NT2/D1 (cell line): ENCODE results near the gene FBP2.

ENCODE experiments used
- DNase-seq: peaks from one replicate; pipeline ENCODE4 v3.0.0-alpha.2; 2011; ENCODE audit warnings: low read depth, low spot score
- H3K27me3 ChIP-seq: 2 replicates; pipeline ENCODE4 v1.6.0; 2011; ENCODE audit warnings: mild to moderate bottlenecking; ENCODE audit not compliant: insufficient read length, insufficient read depth
- H3K36me3 ChIP-seq: 2 replicates; pipeline ENCODE4 v1.6.1; 2011; ENCODE audit warnings: mild to moderate bottlenecking, low read length, mixed read lengths; ENCODE audit not compliant: insufficient read depth, insufficient read length
- H3K4me1 ChIP-seq: 2 replicates; pipeline ENCODE4 v1.5.1; 2011; ENCODE audit not compliant: insufficient read depth, insufficient read length
- H3K4me3 ChIP-seq: 2 replicates; pipeline ENCODE4 v1.5.1; 2011; ENCODE audit warnings: low read depth; ENCODE audit not compliant: insufficient read length
- H3K9ac ChIP-seq: 2 replicates; pipeline ENCODE4 v1.6.0; 2011; ENCODE audit warnings: low read depth; ENCODE audit not compliant: insufficient read length
- H3K9me3 ChIP-seq: 2 replicates; pipeline ENCODE4 v1.5.1; 2011; ENCODE audit warnings: mild to moderate bottlenecking, low read length; ENCODE audit not compliant: insufficient read depth
- SUZ12 ChIP-seq: IDR thresholded peaks from 2 replicates; pipeline ENCODE4 v1.6.1; 2011; ENCODE audit not compliant: insufficient read length, insufficient read depth; ENCODE audit errors: extremely low read depth
- YY1 ChIP-seq: IDR thresholded peaks from 2 replicates; pipeline ENCODE4 v1.6.1; 2011; ENCODE audit not compliant: insufficient read length, insufficient read depth
- ZNF274 ChIP-seq: IDR thresholded peaks from 2 replicates; pipeline ENCODE4 v1.6.1; 2011; ENCODE audit warnings: mild to moderate bottlenecking, low read depth, low read length

Gene FBP2

DNA sequence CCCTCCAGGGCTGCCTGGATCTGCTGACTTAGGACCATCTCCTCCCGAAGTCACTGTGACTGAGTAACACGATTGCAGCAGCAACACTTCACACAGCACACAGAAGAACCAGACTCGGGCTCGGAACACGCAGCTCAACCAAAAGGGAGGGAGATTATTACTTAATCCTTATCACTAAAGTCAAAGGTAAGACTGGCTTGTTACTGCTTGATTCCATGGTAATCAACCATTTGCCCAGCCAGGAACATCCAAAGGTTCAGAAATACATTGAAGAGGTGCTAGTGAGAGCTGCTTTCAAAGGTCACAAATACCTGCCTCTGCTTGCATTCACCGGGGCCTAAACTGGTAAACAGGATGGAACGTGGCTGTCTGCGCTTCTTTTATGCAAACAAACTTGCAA lies 38.0 kb upstream of the FBP2 start:
- DNase-seq = no peak
- Histone ChIP-seq H3K4me1 (peaks cover 6% of the 10 kb centered on the region), H3K4me3 (no peak overlapping the region), H3K36me3 (no peaks in the 10 kb centered on the region), H3K9me3 (no peaks in the 10 kb centered on the region), H3K9ac (no peak overlapping the region), H3K27me3 (peaks cover 17% of the 10 kb centered on the region)
- TF ChIP-seq YY1 = no peak
- no peak for TF ChIP-seq ZNF274
- TF ChIP-seq SUZ12 = no peak

DNA sequence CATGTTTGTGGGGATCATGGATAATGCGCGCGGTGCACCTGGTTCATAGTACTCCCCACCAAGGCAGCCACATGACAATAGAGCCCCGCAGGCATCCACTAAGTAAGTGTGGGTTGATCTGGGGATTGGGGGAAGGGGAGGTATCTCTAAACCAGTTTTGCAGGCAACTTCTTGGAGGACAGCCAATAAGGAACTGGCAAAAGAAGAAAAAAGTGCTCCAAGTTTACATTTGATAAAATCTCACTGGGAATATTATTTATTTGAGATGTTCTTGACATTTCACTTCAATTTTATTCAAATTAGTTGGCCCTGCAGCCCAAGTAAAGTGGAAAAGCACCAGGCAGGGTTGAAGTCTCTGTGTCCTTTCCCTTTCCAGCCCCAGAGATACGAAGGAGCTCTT lies 37.2 kb upstream of the FBP2 start:
- no peak for DNase-seq
- Histone ChIP-seq H3K27me3 (peaks cover 9% of the 10 kb centered on the region), H3K4me1 (peaks cover 6% of the 10 kb centered on the region), H3K4me3 (no peak overlapping the region), H3K9ac (no peak overlapping the region), H3K9me3 (no peaks in the 10 kb centered on the region), H3K36me3 (no peaks in the 10 kb centered on the region)
- TF ChIP-seq YY1 (no peak), ZNF274 (no peak), SUZ12 (no peak)

DNA sequence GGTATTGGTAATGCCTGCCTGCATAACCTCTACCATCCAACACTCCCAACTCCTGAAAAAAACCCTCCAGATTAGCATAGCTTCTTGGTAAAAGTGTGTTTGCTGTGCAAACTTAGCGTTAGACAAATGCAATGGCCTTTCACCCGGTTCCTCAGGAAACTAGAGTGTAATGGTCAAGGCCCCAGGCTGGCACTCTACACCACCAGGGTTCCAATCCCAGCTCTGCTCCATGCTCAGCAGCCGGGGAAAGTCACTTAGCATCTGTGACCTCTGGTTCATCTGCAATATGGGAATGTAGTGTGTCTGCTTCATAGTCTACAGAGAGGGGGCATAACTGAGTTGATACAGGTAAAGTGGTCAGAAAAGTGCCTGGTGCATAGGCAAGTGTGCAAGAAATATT lies 36.7 kb upstream of the FBP2 start:
- no peaks in the 10 kb centered on the region for H3K9me3 ChIP-seq
- H3K4me1 ChIP-seq = peaks cover 6% of the 10 kb centered on the region

GRCh38 chr9:94627287-94627686 lies 33.7 kb upstream of the FBP2 start:
- no peak overlapping the region for H3K4me3 ChIP-seq
- no peak for DNase-seq
- peaks cover 6% of the 10 kb centered on the region for H3K4me1 ChIP-seq
- H3K9me3 ChIP-seq = no peaks in the 10 kb centered on the region
- no peaks in the 10 kb centered on the region for H3K36me3 ChIP-seq
- H3K9ac ChIP-seq = no peak overlapping the region
- TF ChIP-seq ZNF274 (no peak), SUZ12 (no peak), YY1 (no peak)
- H3K27me3 ChIP-seq = no peaks in the 10 kb centered on the region

More for the DNA sequence above, 36.7 kb upstream of the FBP2 start:
- DNase-seq = no peak
- no peak for TF ChIP-seq SUZ12
- TF ChIP-seq YY1 = no peak
- no peak for TF ChIP-seq ZNF274
- Histone ChIP-seq H3K36me3 (no peaks in the 10 kb centered on the region), H3K9ac (no peak overlapping the region), H3K27me3 (peaks cover 4% of the 10 kb centered on the region), H3K4me3 (no peak overlapping the region)

- no peaks in the 10 kb centered on the region for H3K27me3 ChIP-seq
- DNase-seq = no peak
- no peaks in the 10 kb centered on the region for H3K9me3 ChIP-seq
- peaks cover 3% of the 10 kb centered on the region for H3K4me1 ChIP-seq
- TF ChIP-seq ZNF274 (no peak), YY1 (no peak), SUZ12 (no peak)
- no peak overlapping the region for H3K4me3 ChIP-seq
- H3K9ac ChIP-seq = no peak overlapping the region
- H3K36me3 ChIP-seq = no peaks in the 10 kb centered on the region
Measured at GRCh38 chr9:94625835-94626234, 32.2 kb upstream of the FBP2 start.

GRCh38 chr9:94624629-94625028 lies 31.0 kb upstream of the FBP2 start:
- H3K9me3 ChIP-seq = no peaks in the 10 kb centered on the region
- H3K27me3 ChIP-seq = no peaks in the 10 kb centered on the region
- TF ChIP-seq ZNF274 (no peak), YY1 (no peak), SUZ12 (no peak)
- no peak overlapping the region for H3K9ac ChIP-seq
- H3K4me3 ChIP-seq = no peak overlapping the region
- H3K36me3 ChIP-seq = no peaks in the 10 kb centered on the region
- DNase-seq = no peak
- peaks cover 2% of the 10 kb centered on the region for H3K4me1 ChIP-seq

DNA sequence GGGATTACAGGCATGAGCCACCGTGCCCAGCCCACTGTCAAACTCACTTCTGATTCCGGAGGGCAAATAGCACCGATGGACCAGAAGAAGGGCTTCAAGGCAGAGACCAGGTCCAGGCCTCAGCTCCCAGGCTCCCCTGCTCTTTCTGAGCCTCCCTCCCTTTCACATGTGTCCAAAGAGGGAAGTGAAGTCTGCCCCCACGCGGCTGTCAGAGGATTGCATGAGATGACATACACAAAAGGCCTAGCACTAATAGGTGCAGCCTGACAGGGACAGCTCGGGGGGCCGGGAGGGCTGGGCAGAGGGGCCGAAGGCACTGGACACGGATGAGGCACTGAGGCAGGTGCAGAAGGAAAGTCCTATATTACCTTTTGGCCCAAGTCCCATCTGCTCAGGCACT lies 29.6 kb upstream of the FBP2 start:
- H3K9ac ChIP-seq = no peak overlapping the region
- H3K36me3 ChIP-seq = no peaks in the 10 kb centered on the region
- H3K27me3 ChIP-seq = no peaks in the 10 kb centered on the region
- TF ChIP-seq ZNF274 (no peak), YY1 (no peak), SUZ12 (no peak)
- peak; percentile 18 for DNase-seq
- no peaks in the 10 kb centered on the region for H3K4me1 ChIP-seq
- H3K4me3 ChIP-seq = no peak overlapping the region
- H3K9me3 ChIP-seq = no peaks in the 10 kb centered on the region
